A549 (cell line): Measurements from ENCODE around the gene REC8. TPM values are rescaled to one million over a fixed set of nuclear protein-coding genes. Genes with fewer than 3 reads are reported as not detected.

Source experiments
- ATAC-seq, 2 experiments: fragments of 200-7000 bp in 1 of 2; fragments of >200 bp in 1 of 2; cut with Nextera tagmentation in 1 of 2; cut with Tn5 transposase in 1 of 2; 3 replicates each; pipeline versions ENCODE4 v1.8.0 to v1.9.1; 2018 to 2020; ENCODE audit warnings: mild to moderate bottlenecking in 1 of 2, moderate library complexity in 1 of 2
- CTCF ChIA-PET: fragments of 300-600 bp; sonication (Branson Sonifier 250); formaldehyde crosslinking; extraction: SDS; loops from one replicate; lab custom pipeline; 2021; ENCODE audit warnings: antibody characterized with exemption, inconsistent platforms; lab: Yijun Ruan, JAX
- POLR2A ChIA-PET: fragments of 350-600 bp; formaldehyde crosslinking; extraction: SDS; loops from one replicate; lab custom pipeline; 2021; ENCODE audit warnings: antibody characterized with exemption, inconsistent platforms; lab: Yijun Ruan, JAX
- DNase-seq, 2 experiments: peaks; one replicate each; pipeline versions ENCODE4 v3.0.0 to v3.0.0-alpha.2; 2011 to 2016; ENCODE audit warnings: low read depth in 1 of 2, low spot score in 1 of 2
- FAIRE-seq: peaks from 2 replicates; lab custom pipeline; 2011; peaks lifted over from hg19 to GRCh38; lab: Jason Lieb, UNC
- H3K27ac ChIP-seq, 2 experiments: fragments of >200 bp; sonication (Bioruptor Twin); formaldehyde crosslinking; 3 replicates each; pipeline ENCODE4 v1.5.1; 2016 to 2017
- H3K4me1 ChIP-seq: fragments of >200 bp; sonication (Bioruptor Twin); formaldehyde crosslinking; 3 replicates; pipeline ENCODE4 v1.6.1; 2016
- H3K4me2 ChIP-seq: fragments of >200 bp; sonication (Bioruptor Twin); formaldehyde crosslinking; 3 replicates; pipeline ENCODE4 v1.6.1; 2016
- H3K4me3 ChIP-seq: fragments of >200 bp; sonication (Bioruptor Twin); formaldehyde crosslinking; 3 replicates; pipeline ENCODE4 v1.5.1; 2016
- H3K9me3 ChIP-seq: fragments of >200 bp; sonication (Bioruptor Twin); formaldehyde crosslinking; 3 replicates; pipeline ENCODE4 v1.6.1; 2016
- ATOH8 ChIP-seq: fragments of 250-450 bp; sonication (Bioruptor Pico); IDR thresholded peaks from 2 replicates; pipeline ENCODE4 v1.5.0; 2020; ENCODE audit warnings: low read depth, mild to moderate bottlenecking, moderate library complexity
- CBX2 ChIP-seq: fragments of 200-600 bp; sonication (generic); IDR thresholded peaks from 2 replicates; pipeline ENCODE4 v1.6.1; 2016; ENCODE audit warnings: low read depth, mild to moderate bottlenecking, borderline replicate concordance
- CHD2 ChIP-seq: fragments of 150-350 bp; IDR thresholded peaks from 2 replicates; pipeline ENCODE4 v1.6.1; 2014; ENCODE audit warnings: low read length; ENCODE audit not compliant: partially characterized antibody
- CTCF ChIP-seq: fragments of >200 bp; sonication (Bioruptor Twin); formaldehyde crosslinking; IDR thresholded peaks from 3 replicates; pipeline ENCODE4 v1.5.1; 2016
- EHMT2 ChIP-seq: fragments of 200-600 bp; sonication (generic); IDR thresholded peaks from 2 replicates; pipeline ENCODE4 v1.6.1; 2016; ENCODE audit warnings: antibody characterized with exemption, low read depth, mild to moderate bottlenecking, moderate library complexity
- ESRRA ChIP-seq: fragments of 150-350 bp; IDR thresholded peaks from 2 replicates; pipeline ENCODE4 v1.6.1; 2014; ENCODE audit warnings: mild to moderate bottlenecking, low read length, borderline replicate concordance
- FOSB ChIP-seq: fragments of 250-450 bp; sonication (Bioruptor Pico); IDR thresholded peaks from 2 replicates; pipeline ENCODE4 v1.5.0; 2020; ENCODE audit warnings: mild to moderate bottlenecking, moderate library complexity
- HDAC2 ChIP-seq: fragments of 200-600 bp; sonication (generic); IDR thresholded peaks from 2 replicates; pipeline ENCODE4 v1.6.1; 2016
- HOXA7 ChIP-seq: fragments of 250-450 bp; sonication (Bioruptor Pico); IDR thresholded peaks from 2 replicates; pipeline ENCODE4 v1.5.0; 2020; ENCODE audit warnings: mild to moderate bottlenecking, moderate library complexity
- JUN ChIP-seq, 2 experiments: fragments of >200 bp; sonication (Bioruptor Twin); formaldehyde crosslinking; IDR thresholded peaks; 2 replicates in 1 of 2; 3 replicates in 1 of 2; pipeline ENCODE4 v1.6.1; 2016 to 2017
- MAFK ChIP-seq: fragments of 450-650 bp; IDR thresholded peaks from 2 replicates; pipeline ENCODE4 v1.6.1; 2014; ENCODE audit not compliant: partially characterized antibody
- MAX ChIP-seq: IDR thresholded peaks from 2 replicates; pipeline ENCODE4 v1.6.1; 2012
- MAZ ChIP-seq: fragments of 150-350 bp; IDR thresholded peaks from 2 replicates; pipeline ENCODE4 v1.6.1; 2014; ENCODE audit warnings: antibody characterized with exemption, low read depth, low read length, borderline replicate concordance
- NR3C1 ChIP-seq: fragments of >200 bp; sonication (Bioruptor Twin); formaldehyde crosslinking; IDR thresholded peaks from 3 replicates; pipeline ENCODE4 v1.6.1; 2017
- PHF8 ChIP-seq: fragments of 200-600 bp; sonication (generic); IDR thresholded peaks from 2 replicates; pipeline ENCODE4 v1.6.1; 2016; ENCODE audit warnings: low read depth, mild to moderate bottlenecking, antibody characterized with exemption, moderate library complexity, borderline replicate concordance
- POLR2A ChIP-seq: IDR thresholded peaks from 2 replicates; pipeline ENCODE4 v1.6.1; 2012; ENCODE audit warnings: mild to moderate bottlenecking, low read length
- RARB ChIP-seq: fragments of 250-450 bp; sonication (Bioruptor Pico); IDR thresholded peaks from 2 replicates; pipeline ENCODE4 v1.8.0; 2021; ENCODE audit warnings: mild to moderate bottlenecking, moderate library complexity
- RFX5 ChIP-seq: fragments of 450-650 bp; IDR thresholded peaks from 2 replicates; pipeline ENCODE4 v1.7.1; 2014; ENCODE audit warnings: antibody characterized with exemption, mild to moderate bottlenecking, moderate library complexity
- SMC3 ChIP-seq: fragments of >200 bp; sonication (Bioruptor Twin); formaldehyde crosslinking; IDR thresholded peaks from 3 replicates; pipeline ENCODE4 v1.6.1; 2018; ENCODE audit warnings: inconsistent platforms
- TFCP2L1 ChIP-seq: fragments of 250-450 bp; sonication (Bioruptor Pico); IDR thresholded peaks from 2 replicates; pipeline ENCODE4 v1.5.0; 2021; ENCODE audit warnings: mild to moderate bottlenecking
- TP53 ChIP-seq: fragments of 250-450 bp; sonication (Bioruptor Pico); IDR thresholded peaks from 2 replicates; pipeline ENCODE4 v1.5.0; 2021; ENCODE audit warnings: mild to moderate bottlenecking, moderate library complexity
- ZC3H11A ChIP-seq: fragments of 450-650 bp; IDR thresholded peaks from 2 replicates; pipeline ENCODE4 v1.6.1; 2014; ENCODE audit warnings: antibody characterized with exemption, mild to moderate bottlenecking
- WGBS: methylation state at CpG from one replicate; pipeline ENCODE4 v1.1.6; 2017; ENCODE audit errors: missing lambda C conversion rate; 5-methylcytosine and 5-hydroxymethylcytosine counted together
- polyA plus RNA-seq, 4 experiments: library from polyadenylated mRNA; depleted of rRNA in 3 of 4; stranded (reverse); fragments of >200 nt; fragmentation: RNase III in 1 of 4; extraction: RNeasy Plus Mini Kit Qiagen cat#74134 plus additional on column Dnase treatment in 1 of 4; gene quantifications; 2 replicates in 3 of 4; 3 replicates in 1 of 4; pipeline ENCODE4 v1.2.3, GENCODE V29; 2011 to 2017

Gene REC8
- polyA plus RNA-seq, 2 of the 4 experiments (the other 2 are of a cell fraction): 1.9 to 4.2 TPM

DNA sequence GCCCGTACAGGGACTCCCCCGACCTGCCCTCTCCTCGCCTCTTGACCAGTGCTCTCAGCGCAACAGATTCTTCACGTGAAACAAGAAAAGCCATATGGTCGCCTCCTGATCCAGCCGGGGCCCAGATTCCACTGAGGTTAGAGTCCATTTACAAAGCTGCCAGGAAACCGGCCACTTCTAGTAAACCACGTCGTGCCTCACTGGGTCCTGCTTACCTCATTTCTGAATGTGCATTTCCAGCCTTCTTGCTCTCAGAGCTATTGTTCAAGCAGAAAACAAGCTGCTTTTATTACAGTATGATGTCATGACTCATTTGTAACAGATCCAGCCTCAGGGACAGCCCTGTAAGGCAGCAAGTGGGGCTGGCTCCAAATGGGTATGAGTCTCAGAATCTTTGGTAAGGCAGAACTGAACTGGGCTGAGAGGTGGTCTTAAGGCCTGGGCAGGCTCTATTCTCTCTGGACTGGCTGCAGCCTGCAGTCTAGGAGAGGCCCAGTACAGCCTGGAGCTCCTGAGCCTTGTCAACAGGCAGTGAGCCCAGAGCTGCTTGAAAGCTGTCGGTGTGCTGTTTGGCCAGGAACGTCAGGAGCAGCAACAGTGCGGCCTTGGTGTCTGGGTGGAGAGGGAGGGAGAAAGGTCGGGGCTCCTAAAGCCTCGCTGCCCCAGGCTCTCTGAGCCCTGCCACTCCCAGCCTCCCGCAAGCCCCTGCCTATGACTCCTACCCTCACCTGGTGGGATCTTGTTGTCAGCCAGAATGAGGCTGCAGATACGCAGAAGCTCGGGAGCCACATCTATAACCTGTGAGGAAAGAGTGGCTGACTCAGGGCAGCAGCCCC is 8.3 kb downstream of the REC8 start (continued):
- no peak for TF ChIP-seq NR3C1
- TF ChIP-seq EHMT2: no peak

- Histone ChIP-seq H3K4me2 (no peak overlapping the region), H3K27ac (no peak overlapping the region), H3K9me3 (no peaks in the 10 kb centered on the region), H3K4me1 (no peaks in the 10 kb centered on the region), H3K4me3 (no peak overlapping the region)
- DNase-seq (no peak), ATAC-seq (no peak), FAIRE-seq (no peak)
- CTCF ChIA-PET: interaction anchor here (0.6 to 8.0 kb wide), 10 partner anchors 11 to 73 kb away, joined by 3 to 64 read pairs (median 4); partner anchors contain the start of genes IRF9, MDP1, PSME1 and PSME2
- WGBS: 92% methylated on average over 17 of the region's 19 CpGs
- TF ChIP-seq ESRRA: no peak
- no peak for TF ChIP-seq RARB (CRISPR knock-in tag)
- TF ChIP-seq ATOH8 (CRISPR knock-in tag): no peak
- no peak for TF ChIP-seq HOXA7
- no peak for TF ChIP-seq JUN (IDR thresholded peaks at IDR 0.05)
- no peak for TF ChIP-seq MAZ
- no peak for TF ChIP-seq CHD2
- no peak for TF ChIP-seq SMC3
- TF ChIP-seq CBX2: no peak
- TF ChIP-seq ZC3H11A: no peak
- no peak for TF ChIP-seq RFX5
- TF ChIP-seq TFCP2L1 (CRISPR knock-in tag): no peak
- TF ChIP-seq POLR2A: no peak
- POLR2A ChIA-PET: interaction anchor here (0.9 kb wide), 1 partner anchor 14 kb away, joined by 3 read pairs; the partner anchor contains the start of gene TM9SF1
Measured at GRCh38 chr14:24181371-24182077, 9.6 kb downstream of the REC8 start.

DNA sequence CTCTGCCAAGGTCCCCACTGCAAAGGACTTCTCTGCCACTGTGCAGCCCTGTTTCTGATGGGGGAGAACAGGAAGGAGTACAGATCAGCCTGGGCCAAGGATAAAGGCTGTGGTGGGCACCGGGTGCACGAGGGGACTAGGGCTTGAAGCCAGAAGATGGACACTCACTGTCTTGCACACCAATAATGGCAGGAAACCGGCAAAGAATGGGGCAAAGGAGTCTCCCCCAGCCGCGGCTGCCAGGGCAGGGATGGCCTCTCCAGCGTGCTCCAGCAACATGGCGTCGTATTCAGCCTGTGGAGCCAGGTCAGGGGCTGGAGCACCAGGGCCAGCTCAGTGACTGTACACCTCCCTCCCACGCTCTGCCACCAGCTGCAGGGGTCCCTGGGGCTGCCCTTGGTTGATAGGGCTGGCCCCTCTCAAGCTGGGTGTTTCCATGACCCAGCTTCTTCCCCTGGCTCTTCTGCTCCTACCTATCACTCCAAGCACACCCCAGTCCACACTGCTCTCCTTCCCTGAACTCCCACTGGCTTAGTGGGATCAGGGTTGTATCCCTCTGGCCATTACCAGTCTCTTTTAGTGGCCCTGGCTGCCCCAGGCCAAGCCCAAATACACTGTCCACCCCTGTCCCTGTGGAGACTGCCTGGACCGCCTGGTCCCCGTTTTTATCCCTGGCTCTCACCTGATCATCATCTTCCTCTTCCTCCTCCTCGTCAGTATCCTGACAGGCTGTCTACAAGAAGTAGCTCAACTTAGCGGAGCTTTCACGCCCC is 10.4 kb downstream of the REC8 start:
- H3K9me3 ChIP-seq: no peaks in the 10 kb centered on the region
- no peak overlapping the region for H3K27ac ChIP-seq
- no peak for FAIRE-seq
- H3K4me3 ChIP-seq: no peak overlapping the region
- TF ChIP-seq ESRRA: no peak
- no peak for TF ChIP-seq HDAC2
- TF ChIP-seq MAFK: no peak
- no peak for TF ChIP-seq FOSB (CRISPR knock-in tag)
- TF ChIP-seq MAX: no peak
- TF ChIP-seq CTCF: no peak
- no peak for TF ChIP-seq PHF8
- no peak for TF ChIP-seq SMC3
- no peak for TF ChIP-seq TP53 (CRISPR knock-in tag)
- no peak for TF ChIP-seq MAZ
- no peak for DNase-seq
- WGBS: 89% methylated on average over 14 of the region's 14 CpGs
- CTCF ChIA-PET: interaction anchor here (0.7 to 8.0 kb wide), 2 partner anchors 22 to 27 kb away, joined by 3 to 64 read pairs; partner anchors contain the start of gene IRF9
- POLR2A ChIA-PET: interaction anchor here (1.2 kb wide), 1 partner anchor 68 kb away, joined by 3 read pairs; the partner anchor contains the start of genes DCAF11 and NRL
- no peak overlapping the region for H3K4me2 ChIP-seq
- ATAC-seq: no peak; a peak in 1 of 6 replicates
- peaks cover 4% of the 10 kb centered on the region; the same call in 2 of the 3 replicates for H3K4me1 ChIP-seq
